ENCODE results near the gene P4HA2. TPM values are rescaled to one million over a fixed set of nuclear protein-coding genes. Genes with fewer than 3 reads are reported as not detected.

Gene P4HA2
- total RNA-seq, 1 donor from 2014 or later, result 25.1 TPM

GRCh38 chr5:132265336-132266030, 37.8 kb upstream of the P4HA2 start:
- intact Hi-C loops (cut with micrococcal nuclease), result no loop called here

GRCh38 chr5:132264546-132265335, 37.1 kb upstream of the P4HA2 start:
- intact Hi-C loops (cut with micrococcal nuclease), result no loop called here

- intact Hi-C loops (cut with micrococcal nuclease), result no loop called here
These were observed 36.1 kb upstream of the P4HA2 start for GRCh38 chr5:132263548-132264261.

GRCh38 chr5:132262882-132263547, 35.4 kb upstream of the P4HA2 start:
- intact Hi-C loops (cut with micrococcal nuclease), result no loop called here

- intact Hi-C loops (cut with micrococcal nuclease), result loop anchor here (1.0 kb wide), 1 partner anchor 19 kb away; no protein-coding TSS in a partner anchor
These were observed 34.5 kb upstream of the P4HA2 start for GRCh38 chr5:132261881-132262845.

- intact Hi-C loops (cut with micrococcal nuclease), result loop anchor here (1.0 kb wide), 1 partner anchor 18 kb away; no protein-coding TSS in a partner anchor
These were observed 33.3 kb upstream of the P4HA2 start for GRCh38 chr5:132260714-132261551.

GRCh38 chr5:132260051-132260450, 32.4 kb upstream of the P4HA2 start:
- intact Hi-C loops (cut with micrococcal nuclease), result no loop called here

- intact Hi-C loops (cut with micrococcal nuclease), result no loop called here
These were observed 31.6 kb upstream of the P4HA2 start for GRCh38 chr5:132259069-132259851.

GRCh38 chr5:132258102-132259068, 30.7 kb upstream of the P4HA2 start:
- intact Hi-C loops (cut with micrococcal nuclease), result no loop called here

GRCh38 chr5:132257131-132258101, 29.8 kb upstream of the P4HA2 start, which contains the start of gene PDLIM4:
Gene PDLIM4 (plus strand): TSS chr5:132257696. CDS start chr5:132257735, 39 bp downstream.
- intact Hi-C loops (cut with micrococcal nuclease), result no loop called here

GRCh38 chr5:132256783-132257130, 29.1 kb upstream of the P4HA2 start:
- intact Hi-C loops (cut with micrococcal nuclease), result no loop called here

- intact Hi-C loops (cut with micrococcal nuclease), result no loop called here
These were observed 28.6 kb upstream of the P4HA2 start for GRCh38 chr5:132256086-132256782.

GRCh38 chr5:132254321-132254977, 26.8 kb upstream of the P4HA2 start:
- intact Hi-C loops (cut with micrococcal nuclease), result no loop called here

- intact Hi-C loops (cut with micrococcal nuclease), result no loop called here
These were observed 26.0 kb upstream of the P4HA2 start for GRCh38 chr5:132253452-132254320.
